Fibroblast of the aortic adventitia (primary cell): ENCODE data around the gene WDR82. TPM values are rescaled to one million over a fixed set of nuclear protein-coding genes. Genes with fewer than 3 reads are reported as not detected.

Experiments used
- DNase-seq: peaks from one replicate; pipeline ENCODE4 v3.0.0-alpha.2; 2010; ENCODE audit warnings: low read depth
- H3K4me3 ChIP-seq: 2 replicates; pipeline ENCODE4 v1.5.1; 2011; ENCODE audit warnings: low read depth, mild to moderate bottlenecking, control low read depth, low read length, moderate library complexity
- total RNA-seq: library from RNA; depleted of rRNA; stranded (reverse); fragments of >200 nt; gene quantifications from 2 replicates; pipeline ENCODE4 v1.2.3, GENCODE V29; 2012; ENCODE audit warnings: low replicate concordance
- TF ChIP-seq, protein P1 (sequence below): IDR thresholded peaks from 2 replicates; pipeline ENCODE4 v1.5.1; 2011; ENCODE audit warnings: mild to moderate bottlenecking, low read length, control low read depth, inconsistent platforms; ENCODE audit not compliant: insufficient read depth

WDR82 gene
- total RNA-seq, 1 donor: 61.5 TPM

DNA sequence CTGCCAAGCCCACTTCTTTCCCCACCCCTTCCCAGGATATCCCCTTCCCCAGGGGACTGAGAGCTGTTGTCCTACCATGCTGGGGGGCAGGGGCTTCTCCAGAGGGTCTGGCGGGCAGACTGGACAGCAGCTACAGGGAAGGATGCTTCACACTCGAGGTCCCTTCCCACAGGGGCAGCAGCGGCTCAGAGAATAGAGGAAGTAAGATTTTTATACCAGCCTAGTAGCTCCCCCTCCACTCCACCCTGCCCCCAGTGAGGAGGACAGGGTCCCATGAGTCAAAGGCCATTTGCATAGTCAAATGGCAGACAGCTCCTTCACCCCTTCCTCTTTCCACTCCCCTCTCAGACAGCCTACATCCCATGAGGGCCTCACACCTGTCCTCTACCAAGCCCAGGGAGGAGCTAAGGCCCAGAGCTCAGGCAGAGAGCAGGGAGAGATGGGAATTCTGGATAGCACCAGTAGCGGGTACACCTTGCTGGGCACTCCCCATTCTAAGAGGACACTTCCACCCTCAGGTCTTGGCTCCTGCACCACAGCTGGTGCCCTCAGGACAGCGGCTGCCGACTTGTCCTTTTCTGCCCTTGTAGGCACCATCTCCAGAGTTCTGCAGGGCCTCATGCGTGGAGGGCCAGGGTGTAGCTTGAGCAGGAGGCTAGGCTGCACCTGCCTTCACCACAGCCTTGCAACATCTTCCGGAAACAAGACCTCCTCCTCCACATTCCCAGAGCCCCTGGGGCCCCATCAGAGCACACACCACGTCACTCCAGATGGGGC, 52.8 kb downstream of the WDR82 start, which contains the start of gene TLR9:
TLR9 (minus strand) TSS at position 194 of the 777 bp plus-strand sequence; CDS start at position 78, 116 bp downstream.
- no peak for DNase-seq
- TF ChIP-seq, protein P1, sequence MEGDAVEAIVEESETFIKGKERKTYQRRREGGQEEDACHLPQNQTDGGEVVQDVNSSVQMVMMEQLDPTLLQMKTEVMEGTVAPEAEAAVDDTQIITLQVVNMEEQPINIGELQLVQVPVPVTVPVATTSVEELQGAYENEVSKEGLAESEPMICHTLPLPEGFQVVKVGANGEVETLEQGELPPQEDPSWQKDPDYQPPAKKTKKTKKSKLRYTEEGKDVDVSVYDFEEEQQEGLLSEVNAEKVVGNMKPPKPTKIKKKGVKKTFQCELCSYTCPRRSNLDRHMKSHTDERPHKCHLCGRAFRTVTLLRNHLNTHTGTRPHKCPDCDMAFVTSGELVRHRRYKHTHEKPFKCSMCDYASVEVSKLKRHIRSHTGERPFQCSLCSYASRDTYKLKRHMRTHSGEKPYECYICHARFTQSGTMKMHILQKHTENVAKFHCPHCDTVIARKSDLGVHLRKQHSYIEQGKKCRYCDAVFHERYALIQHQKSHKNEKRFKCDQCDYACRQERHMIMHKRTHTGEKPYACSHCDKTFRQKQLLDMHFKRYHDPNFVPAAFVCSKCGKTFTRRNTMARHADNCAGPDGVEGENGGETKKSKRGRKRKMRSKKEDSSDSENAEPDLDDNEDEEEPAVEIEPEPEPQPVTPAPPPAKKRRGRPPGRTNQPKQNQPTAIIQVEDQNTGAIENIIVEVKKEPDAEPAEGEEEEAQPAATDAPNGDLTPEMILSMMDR: no peak
- H3K4me3 ChIP-seq: no peak within 1 kb of the TSS

DNA sequence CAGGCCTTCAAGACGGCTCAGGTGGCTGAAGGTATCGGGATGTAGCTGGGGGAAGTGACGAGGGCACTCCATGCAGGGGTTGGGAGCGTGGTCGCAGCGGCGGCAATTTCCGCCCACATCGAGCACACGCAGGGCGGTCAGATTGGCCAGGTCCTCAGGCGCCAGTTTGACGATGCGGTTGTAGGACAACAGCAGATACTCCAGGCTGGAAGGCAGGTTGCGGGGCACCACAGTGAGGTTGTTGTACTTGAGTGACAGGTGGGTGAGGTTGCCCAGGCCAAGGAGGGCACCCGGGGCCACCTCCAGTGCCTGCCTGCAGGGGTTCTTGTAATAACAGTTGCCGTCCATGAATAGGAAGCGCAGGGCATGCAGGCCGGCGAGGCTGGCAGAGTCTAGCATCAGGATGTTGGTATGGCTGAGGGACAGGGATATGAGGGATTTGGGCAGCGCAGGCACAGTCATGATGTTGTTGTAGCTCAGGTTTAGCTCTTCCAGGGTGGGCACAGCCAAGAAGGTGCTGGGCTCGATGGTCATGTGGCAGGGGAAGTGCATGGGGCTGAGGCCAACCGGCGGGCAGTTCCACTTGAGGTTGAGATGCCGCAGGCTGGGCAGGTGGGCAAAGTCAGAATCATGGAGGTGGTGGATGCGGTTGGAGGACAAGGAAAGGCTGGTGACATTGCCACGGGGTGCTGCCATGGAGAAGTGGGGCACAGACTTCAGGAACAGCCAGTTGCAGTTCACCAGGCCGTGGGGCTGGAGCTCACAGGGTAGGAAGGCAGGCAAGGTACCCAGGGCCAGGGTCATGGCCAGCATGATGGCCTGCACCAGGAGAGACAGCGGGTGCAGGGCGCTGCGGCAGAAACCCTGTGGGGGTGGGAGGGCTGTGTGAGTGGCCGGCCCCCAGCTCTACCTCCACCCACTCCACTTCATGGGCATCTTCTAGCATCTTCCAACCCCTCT, 54.7 kb downstream of the WDR82 start:
- DNase-seq: no peak
- H3K4me3 ChIP-seq: no peak overlapping the region
- TF ChIP-seq, protein P1: no peak

DNA sequence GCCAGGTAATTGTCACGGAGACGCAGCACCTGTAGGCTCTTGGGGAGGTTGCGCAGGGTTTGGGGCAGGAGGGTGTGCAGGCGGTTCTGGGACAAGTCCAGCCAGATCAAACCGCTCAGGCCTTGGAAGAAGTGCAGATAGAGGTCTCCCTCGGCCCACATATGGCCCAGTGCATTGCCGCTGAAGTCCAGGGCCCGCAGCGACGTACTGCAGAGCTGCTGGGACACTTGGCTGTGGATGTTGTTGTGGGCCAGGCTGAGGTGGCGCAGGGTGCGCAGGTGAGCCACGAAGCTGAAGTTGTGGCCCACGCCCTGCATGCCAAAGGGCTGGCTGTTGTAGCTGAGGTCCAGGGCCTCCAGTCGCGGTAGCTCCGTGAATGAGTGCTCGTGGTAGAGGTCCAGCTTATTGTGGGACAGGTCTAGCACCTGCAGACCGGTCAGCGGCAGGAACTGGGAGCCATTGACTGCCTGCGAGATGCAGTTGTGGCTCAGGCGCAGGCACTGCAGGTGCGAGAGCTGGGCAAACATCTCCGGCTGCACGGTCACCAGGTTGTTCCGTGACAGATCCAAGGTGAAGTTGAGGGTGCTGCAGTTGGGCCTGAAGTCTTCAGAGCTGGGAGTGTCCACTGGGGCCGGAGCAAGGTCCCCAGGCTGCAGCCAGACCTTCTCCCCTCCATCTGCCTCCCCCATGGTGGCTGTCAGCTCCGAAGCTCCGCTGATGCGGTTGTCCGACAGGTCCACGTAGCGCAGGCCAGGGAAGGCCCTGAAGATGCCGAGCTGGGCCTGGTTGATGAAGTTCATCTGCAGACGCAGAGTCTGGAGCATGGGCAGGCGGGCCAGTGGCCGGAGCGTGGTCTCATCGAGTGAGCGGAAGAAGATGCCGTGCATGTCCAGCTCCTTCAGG, 55.9 kb downstream of the WDR82 start:
- H3K4me3 ChIP-seq: no peak overlapping the region
- no peak for DNase-seq
- TF ChIP-seq, protein P1: no peak

DNA sequence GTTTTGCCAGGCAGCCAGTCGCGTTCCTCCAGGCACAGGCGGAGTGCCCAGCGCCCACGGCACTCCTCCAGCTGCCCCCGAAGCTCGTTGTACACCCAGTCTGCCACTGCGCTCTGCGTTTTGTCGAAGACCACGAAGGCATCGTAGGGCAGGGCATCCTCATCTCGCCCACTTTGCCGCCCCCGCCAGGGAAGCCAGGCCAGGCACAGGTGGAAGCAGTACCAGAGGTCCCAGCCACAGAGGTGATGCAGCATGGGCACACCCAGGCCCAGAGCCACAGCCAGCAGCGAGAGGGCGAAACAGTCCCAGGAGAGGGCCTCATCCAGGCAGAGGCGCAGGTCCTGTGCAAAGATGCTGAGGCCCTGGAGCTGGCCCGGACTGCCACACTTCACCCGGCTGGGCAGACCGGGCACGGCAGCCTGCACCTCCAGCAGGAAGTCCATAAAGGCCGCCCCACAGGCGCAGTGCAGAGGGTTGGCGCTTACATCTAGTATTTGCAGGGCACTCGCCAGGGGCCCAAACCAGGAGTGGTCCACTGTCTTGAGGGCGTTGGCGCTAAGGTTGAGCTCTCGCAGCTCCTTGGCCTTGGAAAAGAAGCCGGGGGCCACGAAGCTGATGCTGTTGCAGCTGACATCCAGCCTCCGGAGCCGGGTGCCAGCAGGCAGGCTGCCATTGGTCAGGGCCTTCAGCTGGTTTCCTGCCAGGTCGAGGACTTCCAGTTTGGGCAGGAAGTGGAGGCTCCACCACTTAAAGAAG, 56.7 kb downstream of the WDR82 start:
- DNase-seq: no peak
- no peak overlapping the region for H3K4me3 ChIP-seq
- TF ChIP-seq, protein P1: no peak

DNA sequence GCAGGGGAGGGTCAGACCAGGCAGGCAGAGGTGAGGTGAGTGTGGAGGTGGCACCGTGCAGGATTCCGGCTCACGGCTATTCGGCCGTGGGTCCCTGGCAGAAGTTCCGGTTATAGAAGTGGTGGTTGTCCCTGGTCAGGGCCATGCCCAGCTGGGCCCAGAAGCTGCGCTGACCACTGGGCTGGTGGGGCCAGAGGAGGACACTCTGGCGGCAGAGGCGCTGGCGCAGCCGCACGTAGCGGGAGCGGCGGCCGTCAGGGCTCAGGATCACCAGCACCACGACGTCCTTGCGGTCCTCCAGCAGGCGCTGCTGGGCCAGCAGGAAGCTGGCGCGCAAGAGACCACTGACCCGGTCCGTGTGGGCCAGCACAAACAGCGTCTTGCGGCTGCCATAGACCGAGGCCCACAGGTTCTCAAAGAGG, 57.3 kb downstream of the WDR82 start:
- no peak overlapping the region for H3K4me3 ChIP-seq
- TF ChIP-seq, protein P1: no peak
- DNase-seq: no peak
